Urinary bladder (tissue), 4 donors: ENCODE data around the gene TCFL5. TPM values are rescaled to one million over a fixed set of nuclear protein-coding genes. Genes with fewer than 3 reads are reported as not detected.

ENCODE experiments used
- DNase-seq: peaks from one replicate; pipeline ENCODE4 v3.0.0-alpha.2; 2015; ENCODE audit errors: extremely low spot score
- H3K27ac ChIP-seq: one replicate; pipeline ENCODE4 v1.5.1; 2013; ENCODE audit warnings: low read depth, mild to moderate bottlenecking, moderate library complexity
- H3K36me3 ChIP-seq: one replicate; pipeline ENCODE4 v1.6.1; 2013; ENCODE audit warnings: mild to moderate bottlenecking, moderate library complexity; ENCODE audit not compliant: insufficient read depth
- H3K4me1 ChIP-seq: one replicate; pipeline ENCODE4 v1.6.1; 2013; ENCODE audit warnings: mild to moderate bottlenecking, moderate library complexity; ENCODE audit not compliant: insufficient read depth
- H3K4me3 ChIP-seq: one replicate; pipeline ENCODE4 v1.5.1; 2013; ENCODE audit warnings: low read depth, low read length
- WGBS: extraction: QIAGEN DNeasy Blood & Tissue Kit; methylation state at CpG from one replicate; pipeline ENCODE4 v1.1.7; 2013; 5-methylcytosine and 5-hydroxymethylcytosine counted together
- polyA plus RNA-seq: library from polyadenylated mRNA; stranded (reverse); fragments of 200-250 nt; gene quantifications from one replicate; pipeline ENCODE4 v1.2.3, GENCODE V29; 2013
- total RNA-seq: library from RNA; depleted of rRNA; stranded (reverse); fragments of >200 nt; gene quantifications from one replicate; pipeline ENCODE4 v1.2.3, GENCODE V29; 2014
- donor health status: healthy with polysubstance abuse.
- donor health status: healthy.

Gene TCFL5
- total and polyA plus RNA-seq, 2 donors = 10.7 to 21.0 TPM

GRCh38 chr20:62801284-62802010 lies 60.2 kb downstream of the TCFL5 start:
- WGBS = 84% methylated on average over 15 of the region's 15 CpGs
- Histone ChIP-seq H3K27ac (no peak overlapping the region), H3K4me1 (peaks cover 2% of the 10 kb centered on the region), H3K36me3 (no peaks in the 10 kb centered on the region), H3K4me3 (no peak overlapping the region)
- no peak for DNase-seq

- 86% methylated on average over 26 of the region's 26 CpGs for WGBS
Measured at GRCh38 chr20:62800314-62801259, 61.0 kb downstream of the TCFL5 start.

GRCh38 chr20:62799873-62800272 lies 61.7 kb downstream of the TCFL5 start:
- no peak for DNase-seq
- Histone ChIP-seq H3K27ac (no peak overlapping the region), H3K4me3 (no peak overlapping the region), H3K36me3 (no peaks in the 10 kb centered on the region), H3K4me1 (no peaks in the 10 kb centered on the region)
- 78% methylated on average over 10 of the region's 10 CpGs for WGBS

More at GRCh38 chr20:62800314-62801259, 61.0 kb downstream of the TCFL5 start:
- Histone ChIP-seq H3K36me3 (no peaks in the 10 kb centered on the region), H3K4me3 (no peak overlapping the region), H3K4me1 (peaks cover under 1% of the 10 kb centered on the region), H3K27ac (no peak overlapping the region)
- DNase-seq = no peak

- Histone ChIP-seq H3K27ac (no peak overlapping the region), H3K4me1 (no peaks in the 10 kb centered on the region), H3K4me3 (no peak overlapping the region), H3K36me3 (no peaks in the 10 kb centered on the region)
- no peak for DNase-seq
- WGBS = 96% methylated on average over 19 of the region's 19 CpGs
Measured at GRCh38 chr20:62799459-62799858, 62.2 kb downstream of the TCFL5 start.

- DNase-seq = no peak
- H3K27ac ChIP-seq = no peak overlapping the region
- H3K36me3 ChIP-seq = no peaks in the 10 kb centered on the region
- no peaks in the 10 kb centered on the region for H3K4me1 ChIP-seq
- no peak overlapping the region for H3K4me3 ChIP-seq
- 92% methylated on average over 8 of the region's 8 CpGs for WGBS
Measured at GRCh38 chr20:62799036-62799435, 62.6 kb downstream of the TCFL5 start.

- Histone ChIP-seq H3K4me1 (no peaks in the 10 kb centered on the region), H3K4me3 (no peak overlapping the region), H3K27ac (no peak overlapping the region), H3K36me3 (no peaks in the 10 kb centered on the region)
- WGBS = 89% methylated on average over 26 of the region's 26 CpGs
- DNase-seq = no peak
Measured at GRCh38 chr20:62797671-62798532, 63.7 kb downstream of the TCFL5 start.

GRCh38 chr20:62796699-62797491 lies 64.7 kb downstream of the TCFL5 start:
- 14% methylated on average over 50 of the region's 53 CpGs for WGBS
- peak overlapping the region; percentile 76 for H3K27ac ChIP-seq
- DNase-seq = no peak
- H3K4me1 ChIP-seq = no peaks in the 10 kb centered on the region
- peak overlapping the region; percentile 74 for H3K4me3 ChIP-seq
- H3K36me3 ChIP-seq = no peaks in the 10 kb centered on the region

GRCh38 chr20:62795023-62795761 lies 66.4 kb downstream of the TCFL5 start:
- Histone ChIP-seq H3K4me3 (peak overlapping the region; percentile 53), H3K4me1 (no peaks in the 10 kb centered on the region), H3K27ac (peak overlapping the region; percentile 87), H3K36me3 (no peaks in the 10 kb centered on the region)
- WGBS = under 1% methylated on average over 68 of the region's 68 CpGs
- DNase-seq = no peak

- Histone ChIP-seq H3K27ac (peak overlapping the region; percentile 87), H3K4me3 (peak overlapping the region; percentile 23), H3K4me1 (no peaks in the 10 kb centered on the region), H3K36me3 (no peaks in the 10 kb centered on the region)
- WGBS = 1% methylated on average over 69 of the region's 69 CpGs
- peak; percentile 78 for DNase-seq
Measured at GRCh38 chr20:62794007-62794724, 67.5 kb downstream of the TCFL5 start.

GRCh38 chr20:62793757-62794006 lies 67.9 kb downstream of the TCFL5 start:
- WGBS = 56% methylated on average over 7 of the region's 7 CpGs
- no peaks in the 10 kb centered on the region for H3K4me1 ChIP-seq
- peak overlapping the region; percentile 13 for H3K4me3 ChIP-seq
- no peaks in the 10 kb centered on the region for H3K36me3 ChIP-seq
- DNase-seq = no peak
- H3K27ac ChIP-seq = peak overlapping the region; percentile 38

GRCh38 chr20:62792940-62793756 lies 68.5 kb downstream of the TCFL5 start:
- 88% methylated on average over 22 of the region's 22 CpGs for WGBS
- Histone ChIP-seq H3K4me1 (no peaks in the 10 kb centered on the region), H3K4me3 (no peak overlapping the region), H3K36me3 (no peaks in the 10 kb centered on the region), H3K27ac (peak overlapping the region; percentile 38)
- DNase-seq = no peak
